T-helper 2 cell treated with Interferon-gamma antibody and Interleukin-4, amounts not matched to agents 100 ng/mL and 5 ng/mL, for 36 hours (primary cell): ENCODE measurements around the gene CRY1. TPM values are rescaled to one million over a fixed set of nuclear protein-coding genes. Genes with fewer than 3 reads are reported as not detected.

Experiments
- intact Hi-C: fragments of 100-400 bp; cut with micrococcal nuclease; formaldehyde crosslinking; loops from one replicate; pipeline ENCODE4 v1.15.1; 2023
- total RNA-seq: library from RNA; stranded (reverse); gene quantifications from 2 replicates; pipeline ENCODE4 v1.2.3, GENCODE V29; 2022

Gene CRY1
- 11.8 and 14.7 TPM in 2 replicates for total RNA-seq

- intact Hi-C loops = loop anchor here (1.0 to 5.0 kb wide), 11 partner anchors 107 to 1959 kb away; partner anchors contain the start of genes MTERF2, POLR3B, PRDM4 and PWP1
Measured at GRCh38 chr12:107093417-107094182, at the start of gene CRY1. CRY1 (minus strand) TSS chr12:107093549; CDS start chr12:107092961, 588 bp downstream.

DNA sequence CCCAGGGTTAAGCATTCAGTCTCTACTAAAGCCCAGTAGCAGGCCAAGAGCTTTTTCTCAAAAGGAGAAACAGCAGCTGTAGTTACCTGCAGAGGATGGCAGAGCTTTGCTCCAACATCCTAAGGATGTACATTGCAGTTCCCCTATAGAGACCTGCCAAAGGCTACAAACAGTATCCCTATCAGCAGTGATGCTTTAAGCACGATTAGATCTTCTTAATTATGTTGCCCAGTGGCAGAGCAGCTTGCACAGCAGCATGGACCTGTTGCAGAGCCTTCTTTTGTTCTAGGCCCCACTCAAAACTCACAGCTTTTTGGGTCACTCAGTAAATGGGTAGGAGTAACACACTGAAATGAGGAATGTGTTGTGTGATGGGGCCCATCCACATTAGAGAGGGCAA lies 46.4 kb upstream of the CRY1 start:
- intact Hi-C loops = no loop called here

- intact Hi-C loops = no loop called here
Measured at GRCh38 chr12:107138990-107139389, 45.6 kb upstream of the CRY1 start.

DNA sequence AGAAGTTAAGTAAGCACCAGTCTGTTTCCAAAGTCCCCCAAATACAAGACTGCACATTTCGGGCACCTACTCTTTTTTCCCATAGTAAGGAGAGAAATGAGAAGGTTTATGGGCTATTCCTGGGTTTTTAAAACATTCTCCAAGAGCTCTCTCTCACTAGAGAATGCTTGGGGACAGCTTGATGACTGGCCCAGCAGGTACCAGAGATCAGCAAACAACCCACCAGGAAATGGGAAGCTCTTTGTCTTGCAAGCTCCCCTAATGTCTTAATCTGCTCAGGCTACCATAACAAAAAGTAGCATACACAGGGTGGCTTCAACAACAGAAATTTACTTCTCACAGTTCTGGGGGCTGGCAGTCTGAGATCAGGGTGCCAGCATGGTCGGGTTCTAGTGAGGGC lies 41.8 kb upstream of the CRY1 start:
- intact Hi-C loops = no loop called here

GRCh38 chr12:107134558-107134957 lies 41.2 kb upstream of the CRY1 start:
- intact Hi-C loops = loop anchor here (5.0 kb wide), 1 partner anchor 188 kb away; no protein-coding TSS in a partner anchor

- intact Hi-C loops = loop anchor here (5.0 kb wide), 1 partner anchor 189 kb away; no protein-coding TSS in a partner anchor
Measured at GRCh38 chr12:107133462-107133861, 40.1 kb upstream of the CRY1 start.

GRCh38 chr12:107131832-107132616 lies 38.7 kb upstream of the CRY1 start:
- intact Hi-C loops = loop anchor here (1.0 to 5.0 kb wide), 3 partner anchors 190 to 475 kb away; no protein-coding TSS in a partner anchor

GRCh38 chr12:107130830-107131611 lies 37.7 kb upstream of the CRY1 start:
- intact Hi-C loops = loop anchor here (1.0 to 5.0 kb wide), 2 partner anchors 191 to 271 kb away; no protein-coding TSS in a partner anchor

DNA sequence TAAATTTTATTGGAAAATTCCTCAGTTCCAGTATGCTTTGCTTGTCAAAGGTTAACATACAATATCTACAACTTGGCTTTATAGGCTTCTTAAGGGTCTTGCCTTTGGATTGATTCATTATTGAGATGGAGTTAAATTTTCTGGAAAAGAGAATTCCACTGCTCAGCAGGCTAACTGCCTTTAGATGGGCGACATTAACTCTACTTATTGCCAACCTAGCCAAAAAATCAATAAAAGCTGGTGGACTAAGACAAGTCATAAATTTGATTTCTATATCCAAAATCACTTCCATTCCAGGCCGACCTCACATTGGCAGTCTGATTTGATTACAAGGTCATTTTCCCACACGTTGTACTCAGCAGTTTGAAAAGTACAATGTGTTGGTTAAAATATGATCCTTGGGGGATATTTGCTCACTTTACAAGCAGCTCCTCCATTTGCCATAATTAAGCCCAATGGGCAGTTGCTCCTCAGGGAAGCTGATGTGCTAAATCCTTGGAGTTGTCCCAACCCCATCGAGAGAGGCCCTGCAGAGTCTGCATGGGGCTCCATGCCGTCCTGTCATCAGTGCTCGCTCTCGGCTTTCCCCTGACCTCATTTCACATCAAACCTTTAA lies 36.1 kb upstream of the CRY1 start:
- intact Hi-C loops = no loop called here

GRCh38 chr12:107127482-107128430 lies 34.4 kb upstream of the CRY1 start:
- intact Hi-C loops = no loop called here

GRCh38 chr12:107126796-107127481 lies 33.6 kb upstream of the CRY1 start:
- intact Hi-C loops = no loop called here

GRCh38 chr12:107125833-107126232 lies 32.5 kb upstream of the CRY1 start:
- intact Hi-C loops = no loop called here

DNA sequence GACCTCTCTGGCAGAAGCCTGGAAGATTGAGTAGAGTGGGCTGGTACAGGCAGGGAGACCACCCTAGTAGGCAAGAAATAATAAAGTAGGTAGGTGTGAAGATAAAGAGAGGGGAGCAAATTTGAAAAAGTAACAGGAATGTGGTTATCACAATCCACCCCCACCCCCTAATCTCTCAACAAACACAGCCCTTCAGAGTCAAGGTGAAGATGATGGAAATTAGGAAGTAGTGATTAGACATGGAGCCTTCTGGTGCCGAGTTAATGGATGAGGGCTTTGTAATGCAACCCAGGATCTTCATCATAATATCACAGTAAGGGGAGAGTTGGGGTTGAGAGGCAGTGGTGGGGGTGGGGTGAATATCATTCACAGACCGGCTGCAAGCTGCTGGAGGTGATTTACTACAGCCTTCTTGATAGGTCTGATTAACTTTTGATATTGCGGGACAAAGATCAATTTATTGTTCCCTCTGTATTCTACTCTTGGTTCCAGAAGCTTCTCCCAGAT lies 29.2 kb upstream of the CRY1 start:
- intact Hi-C loops = no loop called here

DNA sequence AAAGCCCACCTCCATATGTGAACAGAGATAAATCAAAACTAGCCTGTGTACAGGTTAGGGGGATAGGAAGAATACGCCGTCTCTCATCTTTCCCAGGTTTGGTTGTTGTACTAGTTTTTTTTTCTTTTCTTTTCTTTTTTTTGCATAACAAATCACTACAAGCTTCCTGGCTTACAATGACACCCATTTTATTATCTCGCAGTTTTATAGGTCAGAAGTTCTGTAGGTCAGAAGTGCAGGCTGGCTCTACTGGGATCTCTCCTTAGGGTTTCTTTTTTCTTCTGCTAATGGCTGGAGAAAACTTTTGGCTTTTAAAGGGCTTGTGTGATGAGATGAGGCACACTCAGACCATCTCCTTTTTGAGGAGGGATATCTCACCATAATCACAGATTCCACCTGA lies 25.7 kb upstream of the CRY1 start:
- intact Hi-C loops = no loop called here

- intact Hi-C loops = no loop called here
Measured at GRCh38 chr12:107118624-107119023, 25.3 kb upstream of the CRY1 start.

DNA sequence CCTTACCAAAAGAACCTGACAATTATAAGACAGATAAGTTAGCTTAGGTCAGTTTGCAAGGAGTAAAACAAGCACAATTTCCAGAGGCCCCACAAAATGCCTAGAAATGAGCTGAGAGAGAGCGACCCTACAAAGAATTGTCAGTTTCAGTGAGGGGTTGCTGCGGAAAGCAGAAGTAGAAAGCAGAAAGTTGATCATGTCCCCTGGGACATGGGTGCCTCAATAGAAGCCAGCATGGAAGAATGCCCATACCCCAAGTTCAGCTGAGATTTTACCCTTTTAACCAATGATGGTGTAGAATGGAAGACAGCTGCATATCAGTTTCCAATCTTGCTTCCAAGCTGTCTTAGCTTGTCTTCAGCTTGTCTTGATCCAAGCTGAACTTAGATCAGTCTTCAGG lies 21.8 kb upstream of the CRY1 start:
- intact Hi-C loops = no loop called here

- intact Hi-C loops = no loop called here
Measured at GRCh38 chr12:107111314-107111713, 18.0 kb upstream of the CRY1 start.

DNA sequence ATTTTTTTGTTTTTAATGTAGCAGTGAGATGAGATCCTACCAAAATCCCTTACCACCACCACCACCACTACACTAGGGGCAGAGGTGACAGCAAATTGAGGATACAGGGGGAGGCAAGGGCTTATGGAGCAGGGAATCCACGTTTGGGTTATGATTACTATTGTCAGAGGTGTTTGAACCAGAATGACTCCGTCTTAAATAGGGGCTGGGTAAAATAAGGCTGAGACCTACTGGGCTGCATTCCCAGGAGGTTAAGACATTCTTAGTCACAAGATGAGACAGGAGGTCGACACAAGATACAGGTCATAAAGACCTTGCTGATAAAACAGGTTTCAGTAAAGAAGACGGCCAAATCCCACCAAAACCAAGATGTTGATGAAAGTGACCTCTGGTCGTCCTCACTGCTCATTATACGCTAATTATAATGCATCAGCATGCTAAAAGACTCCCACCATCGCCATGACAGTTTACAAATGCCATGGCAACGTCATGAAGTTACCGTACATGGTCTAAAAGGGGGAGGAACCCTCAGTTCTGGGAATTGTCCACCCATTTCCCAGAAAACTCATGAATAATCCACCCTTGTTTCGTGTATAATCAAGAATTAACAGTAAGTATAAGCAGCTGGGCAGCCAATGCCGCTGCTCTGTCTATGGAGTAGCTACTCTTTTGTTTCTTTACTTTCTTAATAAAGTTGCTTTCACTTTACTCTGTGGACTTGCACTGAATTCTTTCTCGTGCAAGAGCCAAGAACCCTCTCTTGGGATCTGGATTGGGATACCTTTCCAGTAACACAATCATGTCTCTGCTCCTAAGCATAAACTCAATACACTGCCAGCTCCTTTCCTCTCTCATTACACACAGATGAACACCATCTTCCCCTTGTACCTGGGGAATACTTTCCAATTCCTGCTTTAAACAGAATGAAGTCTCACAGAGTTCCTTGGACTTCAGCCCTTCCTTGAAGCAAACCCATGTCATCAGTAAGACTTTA lies 16.7 kb upstream of the CRY1 start:
- intact Hi-C loops = no loop called here
